ENCODE data around the gene KCNIP4.

- TF ChIP-seq CTCF (IDR thresholded peaks at IDR 0.05) (no peak), POLR2A (IDR thresholded peaks at IDR 0.05) (no peak)
Observed at GRCh38 chr4:20926529-20926928, 1022.0 kb downstream of the KCNIP4 start.
